SH-SY5Y (cell line): ENCODE results near the gene RPLP2.

Experiments used
- GATA2 ChIP-seq: IDR thresholded peaks from 2 replicates; pipeline ENCODE4 v1.6.1; 2011; ENCODE audit warnings: mild to moderate bottlenecking, low read depth, low read length
- GATA3 ChIP-seq: IDR thresholded peaks from 2 replicates; pipeline ENCODE4 v1.6.1; 2011; ENCODE audit warnings: low read depth, mild to moderate bottlenecking, low read length, moderate library complexity

- TF ChIP-seq GATA3 (no peak), GATA2 (no peak)
Measured at GRCh38 chr11:812390-812789, 2.6 kb downstream of the RPLP2 start.
